Activated T-helper 17 cell treated with anti-CD3 and anti-CD28 coated beads, Interleukin-2, amount 50 U/mL, for 72 hours (primary cell): ENCODE data around the gene CAVIN2. TPM values are rescaled to one million over a fixed set of nuclear protein-coding genes. Genes with fewer than 3 reads are reported as not detected.

Source experiments
- ATAC-seq: fragments of 150-1000 bp; cut with Tn5 transposase; replicated peaks from 2 replicates; pipeline ENCODE4 v1.10.0; 2021; ENCODE audit warnings: mild to moderate bottlenecking, moderate library complexity
- H3K27ac Mint-ChIP-seq: one replicate; pipeline ENCODE4 v1.8.0; 2022; ENCODE audit warnings: mixed read lengths
- H3K27me3 Mint-ChIP-seq: one replicate; pipeline ENCODE4 v1.8.0; 2022; ENCODE audit warnings: mixed read lengths
- H3K36me3 Mint-ChIP-seq: one replicate; pipeline ENCODE4 v1.8.0; 2022; ENCODE audit warnings: low read depth, mild to moderate bottlenecking, mixed read lengths
- H3K4me1 Mint-ChIP-seq: one replicate; pipeline ENCODE4 v1.8.0; 2022; ENCODE audit warnings: mixed read lengths
- H3K4me3 Mint-ChIP-seq: one replicate; pipeline ENCODE4 v1.8.0; 2022; ENCODE audit warnings: mild to moderate bottlenecking, mixed read lengths
- H3K9me3 Mint-ChIP-seq: one replicate; pipeline ENCODE4 v1.8.0; 2022; ENCODE audit warnings: mixed read lengths
- total RNA-seq, 2 donors: library from RNA; stranded (reverse); gene quantifications; one replicate each; pipeline ENCODE4 v1.2.3, GENCODE V29; 2022

The CAVIN2 gene
- total RNA-seq, 2 donors from 2014 or later: 0.15 TPM; not detected in 1

- peaks cover 9% of the 10 kb centered on the region for H3K27me3 Mint-ChIP-seq
- H3K4me3 Mint-ChIP-seq: no peak overlapping the region
- no peaks in the 10 kb centered on the region for H3K4me1 Mint-ChIP-seq
- H3K36me3 Mint-ChIP-seq: no peaks in the 10 kb centered on the region
- no peak for ATAC-seq
- no peak overlapping the region for H3K27ac Mint-ChIP-seq
- H3K9me3 Mint-ChIP-seq: no peaks in the 10 kb centered on the region
Measured at GRCh38 chr2:191836853-191837769, 9.8 kb downstream of the CAVIN2 start.

DNA sequence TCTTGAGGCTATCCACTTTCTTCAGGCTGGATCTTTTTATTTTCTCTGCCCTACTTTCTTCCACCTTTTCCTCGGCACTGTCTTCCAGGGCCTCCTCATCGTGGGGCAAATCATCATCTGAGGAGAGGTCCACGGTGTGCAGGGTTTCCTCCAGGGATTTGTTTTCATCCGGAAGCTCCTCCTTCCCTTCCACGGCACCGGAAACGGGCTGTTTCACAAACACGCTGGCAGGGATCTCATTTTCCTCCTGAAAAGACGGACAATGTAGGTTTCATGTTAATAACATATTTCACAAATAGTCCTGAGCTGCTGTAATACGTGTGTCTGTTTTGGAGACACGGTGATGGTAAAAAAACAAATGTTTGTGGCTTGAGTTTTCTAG is 10.4 kb downstream of the CAVIN2 start:
- H3K4me3 Mint-ChIP-seq: no peak overlapping the region
- no peaks in the 10 kb centered on the region for H3K9me3 Mint-ChIP-seq
- no peak for ATAC-seq
- H3K4me1 Mint-ChIP-seq: no peaks in the 10 kb centered on the region
- H3K27ac Mint-ChIP-seq: no peak overlapping the region
- H3K27me3 Mint-ChIP-seq: peaks cover 9% of the 10 kb centered on the region
- H3K36me3 Mint-ChIP-seq: no peaks in the 10 kb centered on the region

DNA sequence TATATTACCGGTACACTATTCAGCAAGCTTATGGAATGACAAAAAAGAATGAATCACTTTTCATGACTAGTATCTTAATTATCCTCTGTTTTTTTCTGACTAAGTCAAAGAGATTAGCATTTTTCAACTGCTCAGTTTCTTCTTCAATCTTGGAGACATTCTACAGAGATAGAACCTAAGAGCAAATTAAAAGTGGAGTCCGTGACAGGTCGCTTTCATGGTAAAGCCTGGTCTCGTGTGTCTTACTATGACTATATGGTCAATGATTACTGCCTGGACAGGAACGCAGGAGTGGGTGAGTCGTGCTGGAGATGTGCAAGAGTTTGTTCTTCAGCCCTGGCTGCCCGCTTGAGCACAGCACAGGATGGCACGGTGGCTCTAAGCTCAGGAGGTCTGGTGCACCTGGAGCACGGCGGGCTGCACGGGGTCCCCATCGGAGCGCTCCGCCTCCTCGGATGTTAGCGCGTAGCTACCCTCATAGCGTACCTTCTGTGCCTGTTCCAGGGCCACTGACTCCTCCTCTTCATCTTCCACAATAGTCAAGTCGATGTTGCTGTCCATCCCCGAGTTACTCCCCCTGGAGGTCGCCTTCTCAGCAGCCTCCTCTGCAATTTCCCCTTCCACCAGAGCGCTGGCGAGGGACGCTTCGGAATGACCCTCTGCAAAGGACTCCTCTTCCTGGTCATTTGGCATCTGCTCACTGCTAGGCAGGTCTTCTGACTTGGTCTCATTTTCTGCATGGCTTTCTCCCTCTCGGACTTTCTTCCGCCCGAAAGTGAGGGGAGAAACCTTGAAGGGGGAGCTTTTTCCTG is 11.1 kb downstream of the CAVIN2 start:
- Mint-ChIP-seq H3K9me3 (no peaks in the 10 kb centered on the region), H3K36me3 (no peaks in the 10 kb centered on the region), H3K4me1 (no peaks in the 10 kb centered on the region), H3K4me3 (no peak overlapping the region), H3K27ac (no peak overlapping the region), H3K27me3 (peaks cover 9% of the 10 kb centered on the region)
- no peak for ATAC-seq

- no peak overlapping the region for H3K4me3 Mint-ChIP-seq
- no peak overlapping the region for H3K27ac Mint-ChIP-seq
- H3K9me3 Mint-ChIP-seq: no peaks in the 10 kb centered on the region
- no peaks in the 10 kb centered on the region for H3K36me3 Mint-ChIP-seq
- H3K27me3 Mint-ChIP-seq: peaks cover 9% of the 10 kb centered on the region
- no peaks in the 10 kb centered on the region for H3K4me1 Mint-ChIP-seq
- ATAC-seq: no peak
Measured at GRCh38 chr2:191835100-191835499, 11.8 kb downstream of the CAVIN2 start.

DNA sequence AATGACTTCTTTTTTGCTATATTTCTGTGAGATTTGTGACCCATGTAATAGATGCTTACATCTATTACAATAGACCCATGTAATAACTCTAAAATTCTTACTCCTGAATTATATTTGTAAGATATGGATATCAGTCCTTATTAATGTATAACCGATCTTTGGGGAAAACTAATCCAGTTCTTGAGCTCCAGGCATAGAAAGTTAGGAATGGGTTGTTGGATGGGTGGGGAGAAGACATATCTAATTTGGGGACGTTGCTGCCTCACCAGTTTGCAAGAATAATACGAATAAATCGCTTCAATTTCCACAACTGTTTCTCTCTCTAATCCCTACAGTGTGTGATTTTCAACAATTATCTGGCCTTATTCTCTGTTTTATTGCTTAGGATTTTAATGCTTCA is 13.5 kb downstream of the CAVIN2 start:
- ATAC-seq: no peak
- Mint-ChIP-seq H3K9me3 (no peaks in the 10 kb centered on the region), H3K27me3 (peaks cover 9% of the 10 kb centered on the region), H3K27ac (no peak overlapping the region), H3K4me3 (no peak overlapping the region), H3K4me1 (no peaks in the 10 kb centered on the region), H3K36me3 (no peaks in the 10 kb centered on the region)

DNA sequence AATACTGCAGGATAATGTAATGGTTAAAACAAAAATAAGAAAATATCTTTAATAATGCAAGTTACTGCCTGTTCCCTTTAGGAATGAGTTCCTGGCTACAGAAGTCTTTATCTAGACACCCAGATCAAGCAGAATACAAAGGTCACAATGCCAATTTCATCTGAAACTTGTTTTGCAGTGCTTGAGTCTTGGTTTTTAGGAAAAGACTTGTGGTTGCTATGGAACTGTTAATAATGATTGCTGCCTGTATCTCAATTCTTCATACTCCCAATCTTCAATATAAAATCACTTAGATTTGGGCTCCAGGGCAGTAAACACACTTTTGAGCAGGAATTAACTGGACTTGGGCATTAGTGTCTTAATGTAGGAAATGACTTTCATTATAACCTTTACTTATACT is 14.2 kb downstream of the CAVIN2 start:
- no peak for ATAC-seq
- H3K27me3 Mint-ChIP-seq: peaks cover 7% of the 10 kb centered on the region
- H3K4me3 Mint-ChIP-seq: no peak overlapping the region

DNA sequence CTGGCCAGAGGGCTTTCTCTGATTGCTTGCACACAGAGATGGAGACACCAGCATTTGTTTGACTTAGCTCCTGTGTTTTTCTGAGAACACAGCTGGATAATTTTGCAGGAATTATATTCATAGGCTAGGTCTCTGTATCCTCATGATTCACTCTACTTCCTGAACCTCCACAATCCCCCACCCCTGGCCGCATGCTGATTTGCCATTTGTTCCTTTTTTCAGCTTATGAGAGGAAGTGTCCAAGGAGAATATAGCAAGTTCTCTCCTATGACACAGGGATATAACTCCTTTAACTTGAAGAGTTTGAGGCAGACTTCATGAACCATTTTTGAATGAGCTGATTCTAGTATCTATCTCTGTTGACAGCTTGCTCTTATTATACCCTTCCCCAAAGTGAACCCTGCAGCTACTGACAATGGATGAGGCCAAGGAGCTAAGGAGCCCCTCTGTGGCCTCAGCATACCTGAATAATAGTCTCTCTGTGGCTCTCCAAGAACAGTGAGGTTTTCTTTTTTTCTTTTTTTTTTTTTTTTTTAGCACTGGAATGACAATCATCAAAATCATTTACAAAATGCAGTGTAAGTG is 15.4 kb downstream of the CAVIN2 start:
- ATAC-seq: no peak
- no peaks in the 10 kb centered on the region for H3K4me1 Mint-ChIP-seq
- no peaks in the 10 kb centered on the region for H3K36me3 Mint-ChIP-seq
- H3K27ac Mint-ChIP-seq: no peak overlapping the region
- peaks cover 10% of the 10 kb centered on the region for H3K27me3 Mint-ChIP-seq
- no peak overlapping the region for H3K4me3 Mint-ChIP-seq
- no peaks in the 10 kb centered on the region for H3K9me3 Mint-ChIP-seq

More for the DNA sequence above, 14.2 kb downstream of the CAVIN2 start:
- Mint-ChIP-seq H3K9me3 (no peaks in the 10 kb centered on the region), H3K36me3 (no peaks in the 10 kb centered on the region), H3K27ac (no peak overlapping the region), H3K4me1 (no peaks in the 10 kb centered on the region)

DNA sequence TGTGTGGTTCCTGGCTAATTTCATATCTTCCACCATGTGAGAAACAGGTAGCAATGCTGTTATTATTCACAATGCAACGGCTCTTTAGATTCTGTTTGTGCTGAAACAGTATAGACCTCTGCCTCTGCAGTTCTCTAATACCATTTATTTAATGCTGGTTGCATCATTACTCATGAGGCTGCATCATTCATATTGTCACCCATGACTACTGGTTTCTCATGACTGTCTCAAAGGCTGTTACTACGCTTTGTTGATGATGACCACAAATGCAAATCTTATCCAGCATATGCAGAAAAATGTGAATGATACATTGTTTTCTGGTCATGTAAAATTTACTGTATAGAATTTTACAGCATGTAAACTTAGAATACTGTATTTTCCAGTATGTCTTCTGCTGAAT is 22.5 kb downstream of the CAVIN2 start:
- Mint-ChIP-seq H3K9me3 (no peaks in the 10 kb centered on the region), H3K4me1 (no peaks in the 10 kb centered on the region), H3K27ac (no peak overlapping the region), H3K36me3 (no peaks in the 10 kb centered on the region), H3K27me3 (peaks cover 26% of the 10 kb centered on the region), H3K4me3 (no peak overlapping the region)
- peak; percentile 42 for ATAC-seq

GRCh38 chr2:191821078-191821477 is 25.8 kb downstream of the CAVIN2 start:
- H3K36me3 Mint-ChIP-seq: no peaks in the 10 kb centered on the region
- ATAC-seq: no peak
- peaks cover 27% of the 10 kb centered on the region for H3K27me3 Mint-ChIP-seq
- no peaks in the 10 kb centered on the region for H3K9me3 Mint-ChIP-seq
- no peak overlapping the region for H3K4me3 Mint-ChIP-seq
- no peak overlapping the region for H3K27ac Mint-ChIP-seq
- H3K4me1 Mint-ChIP-seq: no peaks in the 10 kb centered on the region

GRCh38 chr2:191818725-191819350 is 28.1 kb downstream of the CAVIN2 start:
- Mint-ChIP-seq H3K4me3 (no peak overlapping the region), H3K4me1 (no peaks in the 10 kb centered on the region), H3K36me3 (no peaks in the 10 kb centered on the region), H3K27ac (no peak overlapping the region), H3K9me3 (no peaks in the 10 kb centered on the region), H3K27me3 (peaks cover 28% of the 10 kb centered on the region)
- no peak for ATAC-seq

DNA sequence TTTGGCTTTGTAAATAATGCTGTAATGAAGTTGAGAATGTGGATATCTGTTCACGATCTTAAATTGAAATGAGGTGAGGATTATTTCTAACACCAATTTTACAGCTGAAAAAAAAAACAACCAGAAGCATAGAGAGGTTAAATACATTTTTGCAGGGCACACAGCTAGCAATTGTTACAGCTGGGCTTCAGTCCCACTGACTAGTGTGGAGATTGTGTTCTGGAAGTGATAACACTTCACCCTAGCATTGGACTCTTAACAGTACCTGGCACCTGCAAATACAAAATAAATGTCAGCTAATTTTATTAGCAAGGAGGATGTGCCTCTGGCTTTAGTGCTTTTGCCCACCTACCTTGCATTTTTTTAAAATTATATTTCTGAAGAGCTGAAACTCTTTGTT is 28.8 kb downstream of the CAVIN2 start:
- Mint-ChIP-seq H3K9me3 (no peaks in the 10 kb centered on the region), H3K4me1 (no peaks in the 10 kb centered on the region), H3K4me3 (no peak overlapping the region), H3K27me3 (peaks cover 32% of the 10 kb centered on the region), H3K36me3 (no peaks in the 10 kb centered on the region), H3K27ac (no peak overlapping the region)
- ATAC-seq: no peak

DNA sequence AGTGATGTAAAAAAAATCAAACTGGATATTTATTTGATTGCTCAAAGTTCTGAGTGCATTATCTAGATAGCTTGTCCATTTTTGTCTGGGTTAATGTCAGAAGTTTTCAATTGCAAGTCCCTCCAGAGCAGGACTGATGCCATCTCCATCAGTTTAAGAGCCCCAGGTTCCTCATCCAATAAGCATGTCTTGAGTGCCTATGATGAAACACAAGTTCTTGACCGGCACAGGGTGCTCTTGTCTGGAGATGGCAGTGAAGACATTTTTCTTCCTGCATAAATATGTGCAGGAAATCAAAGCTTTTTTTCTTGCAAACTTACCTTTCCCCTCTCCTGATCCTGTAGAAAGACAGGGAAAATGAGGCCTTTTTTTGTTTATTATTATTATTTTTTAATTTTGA is 31.9 kb downstream of the CAVIN2 start:
- ATAC-seq: no peak
- Mint-ChIP-seq H3K4me3 (no peak overlapping the region), H3K9me3 (no peaks in the 10 kb centered on the region), H3K27me3 (peaks cover 27% of the 10 kb centered on the region), H3K4me1 (no peaks in the 10 kb centered on the region), H3K27ac (no peak overlapping the region), H3K36me3 (no peaks in the 10 kb centered on the region)

DNA sequence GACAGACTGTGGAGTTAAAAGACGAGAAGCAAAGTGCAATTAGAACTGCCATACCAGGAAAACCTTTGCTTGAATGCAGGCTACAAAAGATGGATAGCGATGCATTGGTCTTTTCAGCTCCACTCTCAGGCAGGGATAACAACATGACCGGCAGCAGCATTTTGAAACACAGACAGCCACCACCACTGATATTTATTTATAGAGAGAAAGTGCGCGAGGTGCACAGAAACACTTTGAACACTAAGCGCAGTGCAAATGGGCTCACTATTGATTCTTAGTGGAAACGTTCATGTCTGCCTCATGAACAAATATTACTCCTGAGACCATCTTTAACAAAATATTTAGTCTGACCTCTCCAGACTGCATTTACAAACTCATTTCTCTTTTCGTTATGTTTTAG is 32.9 kb downstream of the CAVIN2 start:
- Mint-ChIP-seq H3K9me3 (no peaks in the 10 kb centered on the region), H3K36me3 (no peaks in the 10 kb centered on the region), H3K4me1 (no peaks in the 10 kb centered on the region), H3K27me3 (peaks cover 23% of the 10 kb centered on the region), H3K4me3 (no peak overlapping the region), H3K27ac (no peak overlapping the region)
- ATAC-seq: no peak

DNA sequence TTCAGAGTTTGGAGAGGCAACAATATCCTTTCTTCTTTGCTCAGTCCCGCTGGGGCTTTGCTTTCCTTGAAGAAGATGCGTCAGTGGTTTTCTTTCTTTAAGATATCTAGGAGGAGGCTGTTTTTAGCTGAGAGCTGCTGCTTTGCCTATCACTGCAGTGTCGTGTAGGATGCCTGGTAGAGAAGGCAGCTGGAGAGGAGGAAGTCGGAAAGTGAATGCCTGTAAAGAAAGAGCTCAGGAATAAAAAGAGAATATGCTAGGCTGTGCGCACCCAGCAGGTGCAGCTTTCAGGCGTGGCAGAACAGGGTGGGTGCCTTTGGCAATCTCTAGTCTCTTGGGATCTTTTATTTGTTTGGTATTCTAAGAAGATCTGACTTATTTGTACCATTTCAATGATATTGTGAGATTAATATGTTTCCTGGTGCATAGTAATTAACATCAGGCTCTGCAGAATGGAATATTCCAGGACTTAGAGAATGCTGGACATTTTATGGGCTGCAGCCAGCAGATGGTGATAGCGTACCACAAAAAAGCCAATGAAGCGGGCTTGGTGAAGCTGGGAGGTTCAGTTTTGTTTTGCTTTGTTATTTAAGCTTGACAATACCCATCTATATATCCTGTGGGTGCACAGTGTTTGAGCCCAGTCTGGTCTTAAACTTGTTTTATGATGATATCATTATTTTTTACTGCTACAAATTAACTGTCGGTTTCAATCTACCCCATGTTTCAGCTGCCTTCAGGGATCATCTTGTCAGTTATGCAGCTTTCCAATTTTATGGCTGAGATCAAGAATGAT is 34.9 kb downstream of the CAVIN2 start:
- H3K4me3 Mint-ChIP-seq: no peak overlapping the region
- H3K9me3 Mint-ChIP-seq: no peaks in the 10 kb centered on the region
- ATAC-seq: peak; percentile 26
- peaks cover 15% of the 10 kb centered on the region for H3K27me3 Mint-ChIP-seq
- no peak overlapping the region for H3K27ac Mint-ChIP-seq
- no peaks in the 10 kb centered on the region for H3K36me3 Mint-ChIP-seq
- no peaks in the 10 kb centered on the region for H3K4me1 Mint-ChIP-seq
